OCI-LY1 (cell line): ENCODE data around the gene MARCHF6.

Experiments used
- H2AFZ ChIP-seq: fragments of 200-600 bp; sonication (generic), shearing (Covaris generic); 2 replicates; pipeline ENCODE4 v1.6.0; 2014; ENCODE audit warnings: antibody characterized with exemption, mild to moderate bottlenecking, low read length
- H3F3A ChIP-seq: fragments of 200-600 bp; sonication (generic), shearing (Covaris generic); 2 replicates; pipeline ENCODE4 v1.6.0; 2014; ENCODE audit warnings: mild to moderate bottlenecking, antibody characterized with exemption, low read length, moderate library complexity; ENCODE audit not compliant: insufficient read depth
- H3K27ac ChIP-seq: fragments of 200-600 bp; sonication (generic); 2 replicates; pipeline ENCODE4 v1.5.1; 2014; ENCODE audit warnings: low read length, mixed run types, mild to moderate bottlenecking, low read depth; ENCODE audit not compliant: poor library complexity, severe bottlenecking
- H3K27me3 ChIP-seq: fragments of 200-600 bp; sonication (generic); 2 replicates; pipeline ENCODE4 v1.6.0; 2014; ENCODE audit warnings: antibody characterized with exemption, mild to moderate bottlenecking, low read length, moderate library complexity; ENCODE audit not compliant: insufficient read depth
- H3K36me3 ChIP-seq: fragments of 200-600 bp; sonication (generic); 2 replicates; pipeline ENCODE4 v1.6.1; 2014; ENCODE audit warnings: mild to moderate bottlenecking, antibody characterized with exemption, low read length, moderate library complexity, mixed read lengths; ENCODE audit not compliant: insufficient read depth
- H3K4me1 ChIP-seq: fragments of 200-600 bp; sonication (generic); 2 replicates; pipeline ENCODE4 v1.5.1; 2014; ENCODE audit warnings: mild to moderate bottlenecking, low read length, moderate library complexity; ENCODE audit not compliant: insufficient read depth, severe bottlenecking
- H3K4me2 ChIP-seq: fragments of 200-600 bp; sonication (generic), shearing (Covaris generic); 2 replicates; pipeline ENCODE4 v1.6.1; 2014; ENCODE audit warnings: low read length
- H3K4me3 ChIP-seq: fragments of 200-600 bp; sonication (generic); 2 replicates; pipeline ENCODE4 v1.5.1; 2014; ENCODE audit warnings: low read length, low read depth, mild to moderate bottlenecking, mixed read lengths; ENCODE audit not compliant: poor library complexity, severe bottlenecking
- H3K79me2 ChIP-seq: fragments of 200-600 bp; shearing (Covaris generic); 2 replicates; pipeline ENCODE4 v1.6.1; 2016; ENCODE audit warnings: mixed run types, low read length, mixed read lengths; ENCODE audit not compliant: insufficient read depth
- H3K9ac ChIP-seq: fragments of 200-600 bp; sonication (generic), shearing (Covaris generic); 2 replicates; pipeline ENCODE4 v1.6.1; 2014; ENCODE audit warnings: mild to moderate bottlenecking, low read length, mixed read lengths
- H3K9me2 ChIP-seq: fragments of 200-600 bp; sonication (generic), shearing (Covaris generic); 2 replicates; pipeline ENCODE4 v1.6.1; 2014; ENCODE audit warnings: low read depth, mild to moderate bottlenecking, low read length, mixed read lengths
- H3K9me3 ChIP-seq: fragments of 200-600 bp; shearing (Covaris generic); 2 replicates; pipeline ENCODE4 v1.6.1; 2014; ENCODE audit warnings: low read length, mixed read lengths
- H4K20me1 ChIP-seq: fragments of 200-600 bp; sonication (generic), shearing (Covaris generic); 2 replicates; pipeline ENCODE4 v1.6.0; 2016; ENCODE audit warnings: mild to moderate bottlenecking, low read length; ENCODE audit not compliant: insufficient read depth
- EZH2 ChIP-seq: fragments of 200-600 bp; sonication (generic), shearing (Covaris generic); IDR thresholded peaks from 2 replicates; pipeline ENCODE4 v1.8.0; 2017; ENCODE audit warnings: borderline replicate concordance, mixed run types, mild to moderate bottlenecking, antibody characterized with exemption, low read length, moderate library complexity, mixed read lengths
- TF ChIP-seq, protein P1 (sequence below): fragments of 200-600 bp; sonication (generic), shearing (Covaris generic); IDR thresholded peaks from 2 replicates; pipeline ENCODE4 v1.5.1; 2017; ENCODE audit warnings: mild to moderate bottlenecking, antibody characterized with exemption, low read length, moderate library complexity, mixed read lengths

The MARCHF6 gene

DNA sequence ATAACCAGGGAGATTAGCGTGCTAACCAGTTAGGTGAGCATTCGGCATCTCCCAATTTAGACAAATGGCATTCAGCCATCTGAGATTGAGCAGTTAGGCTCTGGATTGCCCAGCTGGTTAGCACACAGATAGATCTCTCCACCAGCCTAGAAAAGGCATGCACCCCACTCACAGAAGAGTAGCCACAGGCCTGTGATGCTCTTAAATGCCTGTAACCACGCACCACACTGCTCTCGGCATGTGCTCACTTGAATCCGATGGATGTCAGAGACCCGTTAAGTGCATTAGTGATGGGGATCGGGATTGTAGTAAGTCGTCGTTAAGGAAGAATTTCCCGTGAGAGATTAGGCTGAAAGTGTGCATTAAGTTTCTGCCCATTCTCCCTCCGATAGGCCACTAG, 23.0 kb downstream of the MARCHF6 start:
- no peak overlapping the region for H3K9ac ChIP-seq
- H3K4me3 ChIP-seq = no peak overlapping the region
- no peaks in the 10 kb centered on the region for H3F3A ChIP-seq
- H3K27me3 ChIP-seq = no peaks in the 10 kb centered on the region
- no peaks in the 10 kb centered on the region for H3K9me3 ChIP-seq
- H3K4me1 ChIP-seq = no peaks in the 10 kb centered on the region
- H3K36me3 ChIP-seq = peaks cover 53% of the 10 kb centered on the region
- H3K4me2 ChIP-seq = no peak overlapping the region
- no peaks in the 10 kb centered on the region for H3K9me2 ChIP-seq
- 0 out of 2 replicates have a peak, but pooled peaks cover 2% of the 10 kb centered on the region for H4K20me1 ChIP-seq
- TF ChIP-seq, protein P1, sequence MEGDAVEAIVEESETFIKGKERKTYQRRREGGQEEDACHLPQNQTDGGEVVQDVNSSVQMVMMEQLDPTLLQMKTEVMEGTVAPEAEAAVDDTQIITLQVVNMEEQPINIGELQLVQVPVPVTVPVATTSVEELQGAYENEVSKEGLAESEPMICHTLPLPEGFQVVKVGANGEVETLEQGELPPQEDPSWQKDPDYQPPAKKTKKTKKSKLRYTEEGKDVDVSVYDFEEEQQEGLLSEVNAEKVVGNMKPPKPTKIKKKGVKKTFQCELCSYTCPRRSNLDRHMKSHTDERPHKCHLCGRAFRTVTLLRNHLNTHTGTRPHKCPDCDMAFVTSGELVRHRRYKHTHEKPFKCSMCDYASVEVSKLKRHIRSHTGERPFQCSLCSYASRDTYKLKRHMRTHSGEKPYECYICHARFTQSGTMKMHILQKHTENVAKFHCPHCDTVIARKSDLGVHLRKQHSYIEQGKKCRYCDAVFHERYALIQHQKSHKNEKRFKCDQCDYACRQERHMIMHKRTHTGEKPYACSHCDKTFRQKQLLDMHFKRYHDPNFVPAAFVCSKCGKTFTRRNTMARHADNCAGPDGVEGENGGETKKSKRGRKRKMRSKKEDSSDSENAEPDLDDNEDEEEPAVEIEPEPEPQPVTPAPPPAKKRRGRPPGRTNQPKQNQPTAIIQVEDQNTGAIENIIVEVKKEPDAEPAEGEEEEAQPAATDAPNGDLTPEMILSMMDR = no peak
- no peak for TF ChIP-seq EZH2
- no peak overlapping the region for H3K27ac ChIP-seq
- peaks cover 68% of the 10 kb centered on the region for H3K79me2 ChIP-seq
- H2AFZ ChIP-seq = no peak overlapping the region

DNA sequence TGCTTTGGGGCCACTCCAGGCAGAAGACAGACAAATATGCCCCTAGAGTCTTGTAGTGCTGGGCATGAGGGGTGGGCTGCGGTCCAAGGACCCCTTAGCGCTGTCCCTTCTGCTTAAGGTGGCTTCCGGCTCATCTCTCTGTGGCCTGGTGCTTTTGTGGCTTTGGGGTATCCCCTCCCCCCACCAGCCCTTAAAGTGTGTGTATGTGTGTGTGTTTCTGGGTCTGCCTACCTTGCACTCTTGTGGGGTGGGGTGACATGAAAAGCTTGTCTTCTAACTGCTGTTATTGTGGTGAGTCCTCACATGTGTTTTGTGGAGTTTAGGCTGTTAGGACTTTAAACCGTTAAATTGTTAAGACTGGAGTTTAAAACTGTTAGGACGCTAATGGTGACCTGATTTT, 23.6 kb downstream of the MARCHF6 start:
- Histone ChIP-seq H3K9ac (no peak overlapping the region), H3F3A (no peaks in the 10 kb centered on the region), H2AFZ (no peak overlapping the region), H3K79me2 (peaks cover 66% of the 10 kb centered on the region), H3K27ac (no peak overlapping the region), H3K9me2 (no peaks in the 10 kb centered on the region), H3K4me2 (no peak overlapping the region), H3K4me3 (no peak overlapping the region), H3K9me3 (no peaks in the 10 kb centered on the region), H3K36me3 (peaks cover 58% of the 10 kb centered on the region), H3K27me3 (no peaks in the 10 kb centered on the region), H3K4me1 (no peaks in the 10 kb centered on the region), H4K20me1 (0 out of 2 replicates have a peak, but pooled peaks cover 2% of the 10 kb centered on the region)
- no peak for TF ChIP-seq EZH2
- TF ChIP-seq, protein P1 = no peak

DNA sequence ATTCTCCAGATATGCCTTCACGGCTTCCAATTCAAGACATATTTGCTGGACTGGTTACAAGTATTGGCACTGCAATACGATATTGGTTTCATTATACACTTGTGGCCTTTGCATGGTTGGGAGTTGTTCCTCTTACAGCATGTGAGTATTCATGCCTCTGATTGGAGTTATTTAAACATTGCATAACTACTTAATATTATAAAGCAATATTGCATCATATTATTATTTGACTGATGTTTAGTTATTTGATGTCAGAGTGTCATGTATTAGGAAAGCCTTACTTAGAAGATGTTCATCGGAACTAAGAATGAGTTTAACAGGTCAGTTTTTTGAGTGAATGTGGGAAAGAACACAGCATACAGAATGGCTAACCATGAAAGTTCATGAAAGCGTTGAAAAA, 28.3 kb downstream of the MARCHF6 start:
- Histone ChIP-seq H3K4me2 (no peak overlapping the region), H3K9me2 (no peaks in the 10 kb centered on the region), H4K20me1 (0 out of 2 replicates have a peak, but pooled peaks cover 2% of the 10 kb centered on the region), H3F3A (no peaks in the 10 kb centered on the region), H3K27ac (no peak overlapping the region), H2AFZ (no peak overlapping the region), H3K4me3 (no peak overlapping the region), H3K27me3 (no peaks in the 10 kb centered on the region), H3K79me2 (peaks cover 32% of the 10 kb centered on the region), H3K4me1 (no peaks in the 10 kb centered on the region), H3K9ac (no peak overlapping the region), H3K36me3 (peaks cover 88% of the 10 kb centered on the region), H3K9me3 (no peaks in the 10 kb centered on the region)
- no peak for TF ChIP-seq EZH2
- TF ChIP-seq, protein P1 = no peak
